ENCODE data around the gene MROH2B. TPM values are rescaled to one million over a fixed set of nuclear protein-coding genes. Genes with fewer than 3 reads are reported as not detected.

Gene MROH2B
- polyA plus RNA-seq, 2 donors = not detected

- Histone ChIP-seq H3K4me3 (ENCODE audit: low read depth in 1 of 2, low read length in 2 of 2) (no peak overlapping the region), H3K9me3 (ENCODE audit: control insufficient read depth in 2 of 2, insufficient read depth in 1 of 2, low read depth in 1 of 2, low read length in 1 of 2) (no peaks in the 10 kb centered on the region), H3K27me3 (ENCODE audit: control insufficient read depth in 1 of 2, insufficient read depth in 2 of 2, low read length in 2 of 2) (no peaks in the 10 kb centered on the region), H3K4me1 (ENCODE audit: control insufficient read depth in 2 of 2, insufficient read depth in 2 of 2, low read length in 1 of 2) (no peaks in the 10 kb centered on the region), H3K27ac (ENCODE audit: low read depth in 2 of 2, low read length in 1 of 2) (no peak overlapping the region), H3K36me3 (ENCODE audit: control insufficient read depth in 2 of 2, insufficient read depth in 2 of 2, low read length in 1 of 2) (no peaks in the 10 kb centered on the region)
- 83 to 92% methylated on average over 9 of the region's 9 CpGs for WGBS, 2 donors
These were observed 89.7 kb downstream of the MROH2B start for GRCh38 chr5:40981420-40981819.

- no peak overlapping the region for H3K4me3 ChIP-seq (ENCODE audit: low read depth in 1 of 2, low read length in 2 of 2)
- WGBS, 2 donors = 40 to 45% methylated on average over 3 of the region's 3 CpGs
- H3K4me1 ChIP-seq (ENCODE audit: control insufficient read depth in 2 of 2, insufficient read depth in 2 of 2, low read length in 1 of 2) = no peaks in the 10 kb centered on the region
- H3K27me3 ChIP-seq (ENCODE audit: control insufficient read depth in 1 of 2, insufficient read depth in 2 of 2, low read length in 2 of 2) = no peaks in the 10 kb centered on the region
- H3K9me3 ChIP-seq (ENCODE audit: control insufficient read depth in 2 of 2, insufficient read depth in 1 of 2, low read depth in 1 of 2, low read length in 1 of 2) = no peaks in the 10 kb centered on the region
- H3K36me3 ChIP-seq (ENCODE audit: control insufficient read depth in 2 of 2, insufficient read depth in 2 of 2, low read length in 1 of 2) = no peaks in the 10 kb centered on the region
- no peak overlapping the region for H3K27ac ChIP-seq (ENCODE audit: low read depth in 2 of 2, low read length in 1 of 2)
These were observed 94.3 kb downstream of the MROH2B start for GRCh38 chr5:40976836-40977235.

DNA sequence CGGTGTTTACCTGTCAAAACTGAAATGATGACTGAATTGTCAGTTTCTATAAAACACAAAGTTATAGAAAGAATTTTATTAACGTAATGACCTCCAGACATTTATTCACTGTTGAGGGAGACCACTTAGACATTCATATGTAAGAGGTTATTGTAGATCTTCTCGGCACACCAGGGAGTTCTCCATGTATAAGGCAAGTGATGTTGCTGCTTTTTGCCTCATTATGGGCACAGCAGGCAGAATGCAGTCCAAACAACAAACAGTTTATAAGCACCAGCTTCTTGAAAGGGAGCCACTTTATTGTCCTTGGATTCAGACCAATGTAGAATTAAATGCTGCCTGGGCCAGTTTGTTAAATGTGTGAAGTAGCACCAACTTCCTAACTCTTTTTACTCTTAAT is 95.1 kb downstream of the MROH2B start:
- H3K27me3 ChIP-seq (ENCODE audit: control insufficient read depth in 1 of 2, insufficient read depth in 2 of 2, low read length in 2 of 2) = no peaks in the 10 kb centered on the region
- WGBS, 2 donors = 80 to 86% methylated on average over 3 of the region's 3 CpGs
- H3K4me1 ChIP-seq (ENCODE audit: control insufficient read depth in 2 of 2, insufficient read depth in 2 of 2, low read length in 1 of 2) = no peaks in the 10 kb centered on the region
- no peak overlapping the region for H3K4me3 ChIP-seq (ENCODE audit: low read depth in 1 of 2, low read length in 2 of 2)
- no peak overlapping the region for H3K27ac ChIP-seq (ENCODE audit: low read depth in 2 of 2, low read length in 1 of 2)
- H3K9me3 ChIP-seq (ENCODE audit: control insufficient read depth in 2 of 2, insufficient read depth in 1 of 2, low read depth in 1 of 2, low read length in 1 of 2) = no peaks in the 10 kb centered on the region
- no peaks in the 10 kb centered on the region for H3K36me3 ChIP-seq (ENCODE audit: control insufficient read depth in 2 of 2, insufficient read depth in 2 of 2, low read length in 1 of 2)

GRCh38 chr5:40973364-40974004 is 97.7 kb downstream of the MROH2B start:
- Histone ChIP-seq H3K9me3 (ENCODE audit: control insufficient read depth in 2 of 2, insufficient read depth in 1 of 2, low read depth in 1 of 2, low read length in 1 of 2) (no peaks in the 10 kb centered on the region), H3K4me1 (ENCODE audit: control insufficient read depth in 2 of 2, insufficient read depth in 2 of 2, low read length in 1 of 2) (no peaks in the 10 kb centered on the region), H3K27me3 (ENCODE audit: control insufficient read depth in 1 of 2, insufficient read depth in 2 of 2, low read length in 2 of 2) (no peaks in the 10 kb centered on the region), H3K4me3 (ENCODE audit: low read depth in 1 of 2, low read length in 2 of 2) (no peak overlapping the region), H3K27ac (ENCODE audit: low read depth in 2 of 2, low read length in 1 of 2) (no peak overlapping the region), H3K36me3 (ENCODE audit: control insufficient read depth in 2 of 2, insufficient read depth in 2 of 2, low read length in 1 of 2) (no peaks in the 10 kb centered on the region)
- WGBS, 2 donors = 69 to 70% methylated on average over 3 of the region's 3 CpGs

- H3K4me3 ChIP-seq (ENCODE audit: low read depth in 1 of 2, low read length in 2 of 2) = no peak overlapping the region
- no peaks in the 10 kb centered on the region for H3K36me3 ChIP-seq (ENCODE audit: control insufficient read depth in 2 of 2, insufficient read depth in 2 of 2, low read length in 1 of 2)
- 88 to 91% methylated on average over 2 of the region's 2 CpGs for WGBS, 2 donors
- H3K27me3 ChIP-seq (ENCODE audit: control insufficient read depth in 1 of 2, insufficient read depth in 2 of 2, low read length in 2 of 2) = no peaks in the 10 kb centered on the region
- no peaks in the 10 kb centered on the region for H3K4me1 ChIP-seq (ENCODE audit: control insufficient read depth in 2 of 2, insufficient read depth in 2 of 2, low read length in 1 of 2)
- H3K9me3 ChIP-seq (ENCODE audit: control insufficient read depth in 2 of 2, insufficient read depth in 1 of 2, low read depth in 1 of 2, low read length in 1 of 2) = no peaks in the 10 kb centered on the region
- no peak overlapping the region for H3K27ac ChIP-seq (ENCODE audit: low read depth in 2 of 2, low read length in 1 of 2)
These were observed 98.7 kb downstream of the MROH2B start for GRCh38 chr5:40972434-40972833.

DNA sequence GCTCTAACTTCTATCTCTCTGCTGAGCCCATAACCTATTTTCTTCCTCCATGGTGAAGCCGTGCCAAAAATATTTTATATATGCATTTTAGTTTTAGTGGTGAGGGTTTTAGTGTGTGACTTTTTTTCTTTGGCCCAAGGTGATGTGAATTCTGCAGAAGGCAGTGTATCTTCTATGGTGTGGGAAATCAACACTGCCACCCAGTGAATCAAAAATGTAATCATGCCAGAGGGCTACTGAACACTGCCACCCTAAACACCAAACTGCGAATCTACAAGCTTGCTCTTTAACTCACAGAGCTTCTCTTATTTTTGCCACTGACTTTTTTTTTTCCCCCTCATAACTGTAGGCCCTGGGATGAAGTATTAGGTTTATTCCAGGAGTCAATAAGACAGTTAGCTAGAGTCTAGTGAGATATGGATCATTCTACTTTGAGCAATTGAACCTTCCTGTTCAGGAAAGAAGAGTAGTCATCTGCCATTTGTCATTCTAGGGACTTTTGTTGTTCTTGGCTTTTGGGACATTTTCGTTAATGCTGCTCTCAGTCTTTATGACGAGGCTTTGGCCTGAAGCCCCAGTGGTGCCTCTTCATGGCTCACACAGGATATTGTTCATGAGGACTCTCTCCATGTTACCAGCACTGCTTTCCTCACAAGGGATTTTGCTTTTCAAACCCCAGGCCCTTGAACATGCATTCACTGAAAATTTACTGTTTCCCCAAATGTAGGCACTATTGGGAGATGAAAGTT is 108.8 kb downstream of the MROH2B start:
- Histone ChIP-seq H3K27me3 (ENCODE audit: control insufficient read depth in 1 of 2, insufficient read depth in 2 of 2, low read length in 2 of 2) (no peaks in the 10 kb centered on the region), H3K4me3 (ENCODE audit: low read depth in 1 of 2, low read length in 2 of 2) (no peak overlapping the region), H3K36me3 (ENCODE audit: control insufficient read depth in 2 of 2, insufficient read depth in 2 of 2, low read length in 1 of 2) (no peaks in the 10 kb centered on the region), H3K4me1 (ENCODE audit: control insufficient read depth in 2 of 2, insufficient read depth in 2 of 2, low read length in 1 of 2) (no peaks in the 10 kb centered on the region), H3K27ac (ENCODE audit: low read depth in 2 of 2, low read length in 1 of 2) (no peak overlapping the region), H3K9me3 (ENCODE audit: control insufficient read depth in 2 of 2, insufficient read depth in 1 of 2, low read depth in 1 of 2, low read length in 1 of 2) (peaks cover 2 to 4% of the 10 kb centered on the region in 2 donors)
- WGBS, 2 donors = 77 to 79% methylated on average over 4 of the region's 4 CpGs

DNA sequence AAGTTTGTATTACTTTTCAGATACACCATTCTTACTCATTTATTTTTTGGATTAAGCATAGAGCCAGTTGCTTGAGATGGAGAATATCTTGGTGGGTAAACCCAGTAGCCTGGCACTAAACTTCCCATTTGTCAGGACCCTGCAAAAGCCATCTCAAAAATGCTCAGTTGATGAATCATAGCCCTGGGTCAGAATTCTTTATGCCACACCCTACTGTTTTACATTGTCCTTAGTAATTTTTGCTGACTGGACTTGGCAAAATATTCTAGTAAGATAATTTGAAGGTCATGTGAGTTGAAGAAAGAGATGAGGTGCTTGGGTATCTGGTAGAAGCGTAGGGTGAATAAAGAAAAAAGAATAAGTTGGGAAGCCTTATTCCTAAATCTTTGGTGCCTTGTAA is 111.1 kb downstream of the MROH2B start:
- no peak overlapping the region for H3K27ac ChIP-seq (ENCODE audit: low read depth in 2 of 2, low read length in 1 of 2)
- H3K27me3 ChIP-seq (ENCODE audit: control insufficient read depth in 1 of 2, insufficient read depth in 2 of 2, low read length in 2 of 2) = no peaks in the 10 kb centered on the region
- H3K9me3 ChIP-seq (ENCODE audit: control insufficient read depth in 2 of 2, insufficient read depth in 1 of 2, low read depth in 1 of 2, low read length in 1 of 2) = peaks cover 2 to 4% of the 10 kb centered on the region in 2 donors
- WGBS, 2 donors = 90 to 97% methylated on average over 1 of the region's 1 CpG
- H3K4me3 ChIP-seq (ENCODE audit: low read depth in 1 of 2, low read length in 2 of 2) = no peak overlapping the region
- no peaks in the 10 kb centered on the region for H3K4me1 ChIP-seq (ENCODE audit: control insufficient read depth in 2 of 2, insufficient read depth in 2 of 2, low read length in 1 of 2)
- H3K36me3 ChIP-seq (ENCODE audit: control insufficient read depth in 2 of 2, insufficient read depth in 2 of 2, low read length in 1 of 2) = no peaks in the 10 kb centered on the region

- no peak overlapping the region for H3K27ac ChIP-seq (ENCODE audit: low read depth in 2 of 2, low read length in 1 of 2)
- 79 to 82% methylated on average over 5 of the region's 5 CpGs for WGBS, 2 donors
These were observed 112.3 kb downstream of the MROH2B start for GRCh38 chr5:40958811-40959210.

DNA sequence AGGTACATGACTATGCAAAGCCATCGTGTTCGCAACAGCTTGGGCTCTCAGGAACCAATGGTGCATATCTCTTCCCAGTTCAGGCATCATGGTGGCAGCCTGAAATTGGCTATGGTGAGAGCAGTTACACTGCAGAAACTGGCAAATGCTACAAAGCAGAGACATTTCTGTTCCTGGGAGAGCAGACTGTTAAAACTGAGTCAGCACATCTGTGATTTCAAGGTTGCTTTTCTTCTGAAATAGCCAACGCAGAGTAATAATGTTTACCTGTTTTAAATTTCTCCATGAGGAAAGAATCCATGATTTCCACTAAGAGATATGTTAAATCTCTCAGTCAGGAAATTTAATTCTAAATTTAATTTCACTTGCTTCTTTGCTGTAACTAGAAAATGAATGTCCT is 114.1 kb downstream of the MROH2B start:
- no peak overlapping the region for H3K27ac ChIP-seq (ENCODE audit: low read depth in 2 of 2, low read length in 1 of 2)
- 86 to 90% methylated on average over 3 of the region's 3 CpGs for WGBS, 2 donors

More at GRCh38 chr5:40958811-40959210, 112.3 kb downstream of the MROH2B start:
- no peaks in the 10 kb centered on the region for H3K4me1 ChIP-seq (ENCODE audit: control insufficient read depth in 2 of 2, insufficient read depth in 2 of 2, low read length in 1 of 2)
- H3K4me3 ChIP-seq (ENCODE audit: low read depth in 1 of 2, low read length in 2 of 2) = no peak overlapping the region
- no peaks in the 10 kb centered on the region for H3K36me3 ChIP-seq (ENCODE audit: control insufficient read depth in 2 of 2, insufficient read depth in 2 of 2, low read length in 1 of 2)
- H3K9me3 ChIP-seq (ENCODE audit: control insufficient read depth in 2 of 2, insufficient read depth in 1 of 2, low read depth in 1 of 2, low read length in 1 of 2) = peaks cover 2 to 4% of the 10 kb centered on the region in 2 donors
- no peaks in the 10 kb centered on the region for H3K27me3 ChIP-seq (ENCODE audit: control insufficient read depth in 1 of 2, insufficient read depth in 2 of 2, low read length in 2 of 2)

DNA sequence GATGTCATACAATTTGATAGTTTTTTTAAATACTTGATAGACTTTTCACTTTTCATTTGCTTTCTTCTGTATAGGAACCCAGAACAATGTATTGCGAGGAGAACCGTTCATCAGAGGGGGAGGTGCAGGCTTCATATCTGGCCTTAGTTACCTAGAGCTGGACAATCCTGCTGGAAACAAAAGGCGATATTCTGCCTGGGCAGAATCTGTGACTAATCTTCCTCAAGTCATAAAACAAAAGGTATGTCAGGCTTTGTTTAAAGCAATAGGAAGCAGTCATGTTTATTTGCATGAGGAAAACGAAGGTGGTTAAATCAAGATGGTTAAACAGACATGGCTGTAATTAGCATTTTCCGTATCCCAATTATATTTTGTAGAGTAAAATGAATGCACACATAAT is 115.8 kb downstream of the MROH2B start:
- peaks cover 2 to 4% of the 10 kb centered on the region in 2 donors for H3K9me3 ChIP-seq (ENCODE audit: control insufficient read depth in 2 of 2, insufficient read depth in 1 of 2, low read depth in 1 of 2, low read length in 1 of 2)
- no peak overlapping the region for H3K4me3 ChIP-seq (ENCODE audit: low read depth in 1 of 2, low read length in 2 of 2)
- no peaks in the 10 kb centered on the region for H3K36me3 ChIP-seq (ENCODE audit: control insufficient read depth in 2 of 2, insufficient read depth in 2 of 2, low read length in 1 of 2)
- 72 to 79% methylated on average over 5 of the region's 5 CpGs for WGBS, 2 donors
- no peak overlapping the region for H3K27ac ChIP-seq (ENCODE audit: low read depth in 2 of 2, low read length in 1 of 2)
- H3K4me1 ChIP-seq (ENCODE audit: control insufficient read depth in 2 of 2, insufficient read depth in 2 of 2, low read length in 1 of 2) = no peaks in the 10 kb centered on the region
- no peaks in the 10 kb centered on the region for H3K27me3 ChIP-seq (ENCODE audit: control insufficient read depth in 1 of 2, insufficient read depth in 2 of 2, low read length in 2 of 2)

More for the DNA sequence above, 114.1 kb downstream of the MROH2B start:
- Histone ChIP-seq H3K4me3 (ENCODE audit: low read depth in 1 of 2, low read length in 2 of 2) (no peak overlapping the region), H3K27me3 (ENCODE audit: control insufficient read depth in 1 of 2, insufficient read depth in 2 of 2, low read length in 2 of 2) (no peaks in the 10 kb centered on the region), H3K4me1 (ENCODE audit: control insufficient read depth in 2 of 2, insufficient read depth in 2 of 2, low read length in 1 of 2) (no peaks in the 10 kb centered on the region), H3K9me3 (ENCODE audit: control insufficient read depth in 2 of 2, insufficient read depth in 1 of 2, low read depth in 1 of 2, low read length in 1 of 2) (peaks cover 2 to 4% of the 10 kb centered on the region in 2 donors), H3K36me3 (ENCODE audit: control insufficient read depth in 2 of 2, insufficient read depth in 2 of 2, low read length in 1 of 2) (no peaks in the 10 kb centered on the region)
